ENCODE results near the gene IGFL3. TPM values are rescaled to one million over a fixed set of nuclear protein-coding genes. Genes with fewer than 3 reads are reported as not detected.
"Not testable (repeated sequence)": the region's sequence is repeated elsewhere in the genome, so short reads cannot be mapped to it uniquely, and the experiment has no call there.

Gene IGFL3
- total and polyA plus RNA-seq, 9 of the 15 experiments (the other 6 are each of a cell fraction or from before 2014, with no cell fraction given), result not detected

GRCh38 chr19:46161642-46162257 lies 37.3 kb upstream of the IGFL3 start:
- H3K27me3 ChIP-seq (ENCODE audit: control insufficient read depth in 2 of 2, insufficient read depth in 2 of 2, low read length in 2 of 2), result peaks cover 2 to 11% of the 10 kb centered on the region in 2 experiments; a peak in 2 of 5 replicates
- H3K9ac ChIP-seq (ENCODE audit: insufficient read depth in 1 of 2, low read depth in 2 of 2, low read length in 2 of 2); H3K27ac ChIP-seq (ENCODE audit: extremely low read depth, low read depth, low read length); ATAC-seq; H3K4me2 ChIP-seq (ENCODE audit: insufficient read depth, low read length); H3K9me1 ChIP-seq (ENCODE audit: control insufficient read depth, insufficient read depth, low read length); H3K79me2 ChIP-seq (ENCODE audit: control insufficient read depth, insufficient read depth, low read length); H3K4me3 ChIP-seq; FAIRE-seq; BruUV-seq (replicated peaks); in situ Hi-C loops (cut with MboI); CTCF ChIA-PET (ENCODE audit: low intra/inter-chr PET ratio); H2AFZ ChIP-seq (ENCODE audit: low read depth, low read length); intact Hi-C loops (cut with micrococcal nuclease); H3K9me3 ChIP-seq (replicated peaks; ENCODE audit: control insufficient read depth, insufficient read depth, low read depth, low read length); H3K4me1 ChIP-seq (replicated peaks in 1 of 2; ENCODE audit: control insufficient read depth in 2 of 2, insufficient read depth in 2 of 2, low read length in 2 of 2); H3K36me3 ChIP-seq (ENCODE audit: control insufficient read depth, insufficient read depth, low read length); POLR2A ChIA-PET; DNase-seq (ENCODE audit: extremely low read depth in 1 of 4, low spot score in 3 of 4); H4K20me1 ChIP-seq (replicated peaks; ENCODE audit: control insufficient read depth, insufficient read depth, low read length): not testable (repeated sequence)
- TF ChIP-seq ZFP1 (CRISPR knock-in tag; IDR thresholded peaks at IDR 0.05), result peak; percentile 95
- 0% methylated on average over 2 of the region's 2 CpGs for WGBS (ENCODE audit: insufficient coverage, low coverage, missing lambda C conversion rate)

- WGBS (ENCODE audit: insufficient coverage, low coverage, missing lambda C conversion rate), result 4% methylated on average over 7 of the region's 7 CpGs
These were observed 35.8 kb upstream of the IGFL3 start for GRCh38 chr19:46160233-46160775.

More at GRCh38 chr19:46160233-46160775, 35.8 kb upstream of the IGFL3 start:
- no peak overlapping the region for H3K9ac ChIP-seq (ENCODE audit: insufficient read depth in 1 of 2, low read depth in 2 of 2, low read length in 2 of 2)
- BruUV-seq (replicated peaks), result no TSS peak
- ChIA-PET CTCF (ENCODE audit: low intra/inter-chr PET ratio) (no interaction called here), POLR2A (interaction anchor here (0.6 kb wide), 1 partner anchor 577 kb away, joined by 3 read pairs; no protein-coding TSS in a partner anchor)
- intact Hi-C loops (cut with micrococcal nuclease), result no loop called here
- no peaks in the 10 kb centered on the region for H3K36me3 ChIP-seq (ENCODE audit: control insufficient read depth, insufficient read depth, low read length)
- H3K27me3 ChIP-seq (ENCODE audit: control insufficient read depth in 2 of 2, insufficient read depth in 2 of 2, low read length in 2 of 2), result peaks cover 2 to 5% of the 10 kb centered on the region in 2 experiments; a peak in 2 of 5 replicates
- no peak overlapping the region for H3K27ac ChIP-seq (ENCODE audit: extremely low read depth, low read depth, low read length)
- no peaks in the 10 kb centered on the region for H3K9me3 ChIP-seq (replicated peaks; ENCODE audit: control insufficient read depth, insufficient read depth, low read depth, low read length)
- no peak for TF ChIP-seq EP400 (IDR thresholded peaks at IDR 0.05)
- peak; percentile 57; the same call in 1 of the 2 replicates for TF ChIP-seq ZNF12 (CRISPR knock-in tag; IDR thresholded peaks at IDR 0.05)
- TF ChIP-seq ZC3H4 (CRISPR knock-in tag; IDR thresholded peaks at IDR 0.05; ENCODE audit: borderline replicate concordance), result no peak
- TF ChIP-seq MTF1 (CRISPR knock-in tag; IDR thresholded peaks at IDR 0.05; ENCODE audit: borderline replicate concordance), result no peak
- no peak for TF ChIP-seq KAT2B (IDR thresholded peaks at IDR 0.05; ENCODE audit: low read depth, low read length)
- no peak for TF ChIP-seq CBFB (CRISPR knock-in tag; IDR thresholded peaks at IDR 0.05)
- no peaks in the 10 kb centered on the region; a peak in 2 of 5 replicates for H3K4me1 ChIP-seq (replicated peaks in 1 of 2; ENCODE audit: control insufficient read depth in 2 of 2, insufficient read depth in 2 of 2, low read length in 2 of 2)
- H2AFZ ChIP-seq (ENCODE audit: low read depth, low read length), result no peak overlapping the region
- ATAC-seq, result no peak
- no peaks in the 10 kb centered on the region for H3K79me2 ChIP-seq (ENCODE audit: control insufficient read depth, insufficient read depth, low read length)
- H3K9me1 ChIP-seq (ENCODE audit: control insufficient read depth, insufficient read depth, low read length), result no peaks in the 10 kb centered on the region
- H3K4me3 ChIP-seq, result no peak overlapping the region
- in situ Hi-C loops (cut with MboI), result no loop called here
- no peaks in the 10 kb centered on the region for H4K20me1 ChIP-seq (replicated peaks; ENCODE audit: control insufficient read depth, insufficient read depth, low read length)
- no peak for DNase-seq (ENCODE audit: extremely low read depth in 1 of 4, low spot score in 3 of 4)
- H3K4me2 ChIP-seq (ENCODE audit: insufficient read depth, low read length), result no peak overlapping the region
- no peak for FAIRE-seq

All from K562 (cell line).